ENCODE results near the gene EPHB6.

DNA sequence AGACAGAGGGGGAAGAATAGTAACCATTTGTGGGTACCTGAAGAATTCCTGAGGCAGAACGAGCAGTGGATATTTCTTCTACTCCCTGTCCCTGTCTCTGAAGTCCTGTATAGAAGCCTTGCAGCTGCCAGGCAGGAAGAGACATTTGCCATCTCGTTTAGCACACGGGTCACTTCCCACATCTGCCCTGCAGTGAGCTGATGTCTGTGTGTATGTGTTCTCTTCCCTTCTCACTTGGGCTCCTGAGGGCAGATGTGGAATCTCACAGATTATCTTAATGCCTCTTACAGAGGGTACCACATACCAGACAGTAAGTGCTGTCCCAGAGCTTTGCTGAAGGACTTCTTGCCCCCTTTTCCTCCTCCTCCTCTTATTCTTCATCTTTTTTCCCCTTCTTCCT lies 44.8 kb downstream of the EPHB6 start:
- no peak for TF ChIP-seq POLR2A (IDR thresholded peaks at IDR 0.05)
- TF ChIP-seq, protein P1, sequence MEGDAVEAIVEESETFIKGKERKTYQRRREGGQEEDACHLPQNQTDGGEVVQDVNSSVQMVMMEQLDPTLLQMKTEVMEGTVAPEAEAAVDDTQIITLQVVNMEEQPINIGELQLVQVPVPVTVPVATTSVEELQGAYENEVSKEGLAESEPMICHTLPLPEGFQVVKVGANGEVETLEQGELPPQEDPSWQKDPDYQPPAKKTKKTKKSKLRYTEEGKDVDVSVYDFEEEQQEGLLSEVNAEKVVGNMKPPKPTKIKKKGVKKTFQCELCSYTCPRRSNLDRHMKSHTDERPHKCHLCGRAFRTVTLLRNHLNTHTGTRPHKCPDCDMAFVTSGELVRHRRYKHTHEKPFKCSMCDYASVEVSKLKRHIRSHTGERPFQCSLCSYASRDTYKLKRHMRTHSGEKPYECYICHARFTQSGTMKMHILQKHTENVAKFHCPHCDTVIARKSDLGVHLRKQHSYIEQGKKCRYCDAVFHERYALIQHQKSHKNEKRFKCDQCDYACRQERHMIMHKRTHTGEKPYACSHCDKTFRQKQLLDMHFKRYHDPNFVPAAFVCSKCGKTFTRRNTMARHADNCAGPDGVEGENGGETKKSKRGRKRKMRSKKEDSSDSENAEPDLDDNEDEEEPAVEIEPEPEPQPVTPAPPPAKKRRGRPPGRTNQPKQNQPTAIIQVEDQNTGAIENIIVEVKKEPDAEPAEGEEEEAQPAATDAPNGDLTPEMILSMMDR (IDR thresholded peaks at IDR 0.05), result no peak
